Sigmoid colon (tissue), 4 donors: ENCODE measurements around the gene LINGO1.

ENCODE experiments used
- CTCF ChIP-seq, 4 experiments: fragments of 450-650 bp in 3 of 4; fragments of 200-600 bp in 1 of 4; IDR thresholded peaks; one replicate each; pipeline ENCODE4 v1.5.1; 2016 to 2019; ENCODE audit warnings: antibody characterized with exemption in 4 of 4, mild to moderate bottlenecking in 3 of 4, moderate library complexity in 2 of 4
- EP300 ChIP-seq, 4 donors: sonication (generic); formaldehyde crosslinking; IDR thresholded peaks; one replicate each; pipeline ENCODE4 v1.6.1; 2017; ENCODE audit warnings: antibody characterized with exemption in 4 of 4
- POLR2A ChIP-seq, 2 donors: fragments of 450-650 bp; IDR thresholded peaks; one replicate each; pipeline ENCODE4 v1.6.1; 2016; ENCODE audit warnings: antibody characterized with exemption in 2 of 2, mild to moderate bottlenecking in 2 of 2, moderate library complexity in 2 of 2
- POLR2AphosphoS5 ChIP-seq, 4 donors: sonication (generic); formaldehyde crosslinking; IDR thresholded peaks; one replicate each; pipeline ENCODE4 v1.6.1; 2017; ENCODE audit warnings: antibody characterized with exemption in 4 of 4

GRCh38 chr15:77663256-77663655, 30.5 kb upstream of the LINGO1 start:
- TF ChIP-seq CTCF (IDR thresholded peaks at IDR 0.05), result no peak
- no peak for TF ChIP-seq EP300 (IDR thresholded peaks at IDR 0.05)
- TF ChIP-seq POLR2A (IDR thresholded peaks at IDR 0.05), result no peak
- no peak for TF ChIP-seq POLR2AphosphoS5 (IDR thresholded peaks at IDR 0.05)
